ENCODE data around the gene ZSCAN1.

The ZSCAN1 gene

DNA sequence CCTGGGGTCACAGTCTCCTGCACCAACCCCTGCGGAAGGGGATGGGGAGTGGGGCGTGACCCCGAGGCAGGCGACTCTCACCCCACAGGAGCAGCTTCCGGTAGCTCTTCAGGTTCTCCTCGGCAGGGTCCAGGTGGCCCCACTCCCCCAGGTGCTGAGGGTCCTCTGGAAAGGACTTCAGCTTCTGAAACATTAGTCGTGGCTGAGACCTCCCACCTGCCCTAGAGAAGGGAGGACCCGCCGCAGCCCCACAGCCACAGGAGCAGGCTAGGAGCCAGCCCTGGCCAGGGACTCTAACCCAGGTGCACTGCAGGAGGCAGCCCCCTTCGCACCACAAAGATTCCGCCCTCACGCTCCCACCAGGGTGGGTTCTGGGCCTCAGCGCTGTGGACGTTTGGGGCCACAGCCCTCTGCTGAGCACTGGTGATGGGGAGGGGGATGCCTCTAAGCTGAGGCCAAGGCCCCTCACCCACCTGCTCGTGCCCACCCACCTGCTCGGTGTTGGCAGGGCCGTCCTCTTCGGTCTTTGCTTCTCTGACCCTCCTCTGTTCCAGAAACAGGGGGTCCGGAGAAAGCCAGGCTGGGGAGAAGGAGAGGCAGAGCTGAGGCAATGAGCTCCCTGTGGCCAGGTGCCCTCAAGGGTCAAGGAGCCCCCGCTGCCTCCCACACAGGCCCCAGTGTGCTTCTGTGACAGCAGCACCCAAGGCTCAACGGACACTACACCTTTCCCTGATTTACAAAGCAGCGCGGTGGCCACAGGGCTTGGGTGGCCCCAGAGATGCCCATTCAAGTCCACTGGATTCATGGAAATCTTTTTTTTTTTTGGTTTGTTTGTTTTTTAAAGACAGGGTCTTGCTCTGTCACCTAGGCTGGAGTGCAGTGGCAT is 53.2 kb downstream of the ZSCAN1 start:
- DNase-seq: no peak

DNA sequence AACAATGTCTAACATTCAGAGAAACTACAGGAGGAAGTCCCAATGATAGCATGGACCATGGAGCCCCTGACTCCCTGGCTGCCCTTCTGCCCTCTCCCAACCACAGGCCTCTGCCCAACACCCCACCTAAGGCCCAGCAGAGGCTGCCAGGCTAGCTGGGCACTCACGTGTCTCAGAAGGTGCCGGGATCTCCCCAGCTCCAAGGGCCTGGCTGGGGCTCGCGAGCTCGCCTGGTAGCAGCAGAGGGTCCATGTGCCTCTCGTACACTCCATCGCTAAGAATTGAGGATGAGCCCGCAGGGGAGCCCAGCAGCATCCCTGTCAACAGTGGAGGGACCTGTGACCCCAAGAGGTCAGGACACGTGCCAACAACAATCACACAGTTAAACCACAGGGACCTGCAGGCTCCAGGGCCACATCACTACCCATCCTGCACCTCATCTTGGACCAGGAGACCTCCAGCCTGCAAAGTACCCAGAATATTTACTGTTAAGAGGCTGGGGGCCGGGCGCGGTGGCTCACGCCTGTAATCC is 54.8 kb downstream of the ZSCAN1 start:
- DNase-seq: no peak

DNA sequence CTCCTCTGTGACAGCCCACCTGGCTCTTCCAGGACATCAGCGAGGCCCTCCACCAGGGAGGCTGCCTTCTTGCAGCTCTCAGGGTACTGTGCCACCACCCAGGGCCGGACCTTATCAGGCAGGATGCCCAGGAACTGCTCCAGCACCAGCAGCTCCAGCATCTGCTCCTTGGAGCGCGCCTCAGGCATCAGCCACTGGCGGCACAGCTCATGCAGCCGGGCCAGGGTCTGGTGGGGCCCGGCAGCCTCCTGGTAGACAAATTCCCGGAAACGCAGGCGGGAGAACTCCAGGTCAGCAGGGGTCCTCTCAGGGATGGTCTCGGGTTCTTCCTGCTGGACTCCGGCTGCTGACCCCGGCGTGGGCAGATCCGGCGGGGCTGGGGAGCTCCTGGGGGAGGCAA is 56.0 kb downstream of the ZSCAN1 start:
- no peak for DNase-seq

DNA sequence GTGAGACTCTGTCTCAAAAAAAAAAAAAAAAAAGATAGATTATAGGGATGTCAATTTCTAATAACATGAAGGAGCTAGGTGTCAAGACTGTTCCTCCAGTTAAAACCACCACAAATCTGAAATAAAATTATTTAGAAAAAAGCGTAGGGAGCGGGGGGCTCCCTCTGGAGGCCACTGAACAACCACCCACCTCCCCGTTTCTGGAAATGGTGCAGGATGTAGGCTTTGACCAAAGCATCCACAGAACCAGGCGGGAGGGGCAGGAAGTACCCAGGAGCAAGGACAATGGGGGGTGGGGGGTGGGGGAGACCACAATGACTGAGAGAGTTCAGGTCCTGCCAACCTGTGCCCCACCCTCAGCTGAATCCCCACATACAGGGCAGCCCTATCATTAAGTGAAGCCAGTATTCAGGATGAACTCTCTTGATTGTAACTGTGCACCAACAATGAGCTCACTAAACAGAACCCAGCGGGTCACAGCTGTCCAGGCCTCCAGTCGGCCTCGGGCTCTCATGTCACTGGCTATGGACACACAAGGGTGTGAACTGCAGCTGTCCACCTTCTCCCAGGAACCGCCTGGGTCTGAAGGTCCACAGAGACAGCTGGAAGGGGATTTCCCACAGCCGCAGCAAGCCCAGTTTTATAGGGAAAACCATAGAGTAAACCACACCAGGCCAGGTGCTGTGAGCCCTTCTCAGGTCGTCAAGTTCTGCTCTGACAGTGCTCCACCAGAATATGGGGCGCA is 57.6 kb downstream of the ZSCAN1 start:
- no peak for DNase-seq

DNA sequence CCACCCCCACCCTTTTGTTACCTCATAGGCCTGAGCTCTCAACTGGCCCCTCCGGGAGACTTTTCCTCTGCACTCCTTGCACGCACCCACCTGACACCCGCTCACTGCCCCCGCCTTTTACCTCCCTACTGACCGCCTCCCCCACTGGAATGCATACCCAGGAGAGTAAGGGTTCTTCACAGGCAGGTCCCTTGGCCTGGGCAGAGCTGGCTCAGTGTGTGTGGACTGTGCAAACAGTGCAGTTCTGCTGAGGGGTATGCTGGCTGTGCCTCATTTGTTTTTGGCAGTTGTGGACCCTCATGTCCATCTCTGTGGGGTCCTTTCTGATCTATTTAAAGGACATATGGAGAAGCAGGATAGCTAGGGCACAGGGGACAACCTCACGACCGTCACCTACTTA is 59.2 kb downstream of the ZSCAN1 start:
- DNase-seq: no peak

DNA sequence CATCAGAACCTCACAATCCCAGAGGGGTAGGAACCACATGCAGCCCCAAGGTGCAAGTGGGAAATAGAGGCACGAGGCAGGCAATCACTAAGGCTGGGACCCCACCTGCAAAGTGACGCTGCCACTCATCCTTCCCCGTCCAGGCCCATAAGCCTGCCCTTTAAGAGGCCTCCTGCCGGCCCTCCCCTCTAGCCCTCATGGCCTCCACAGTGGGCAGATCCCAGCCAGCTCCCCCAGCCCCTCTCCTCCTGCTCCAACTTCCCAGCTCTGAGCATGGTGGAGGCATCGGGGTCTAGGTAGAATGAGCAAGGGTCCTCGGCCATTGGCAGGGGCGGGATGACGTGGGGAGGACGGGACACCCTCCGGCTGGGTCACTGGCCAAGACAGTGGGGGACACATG is 61.5 kb downstream of the ZSCAN1 start:
- DNase-seq: no peak

DNA sequence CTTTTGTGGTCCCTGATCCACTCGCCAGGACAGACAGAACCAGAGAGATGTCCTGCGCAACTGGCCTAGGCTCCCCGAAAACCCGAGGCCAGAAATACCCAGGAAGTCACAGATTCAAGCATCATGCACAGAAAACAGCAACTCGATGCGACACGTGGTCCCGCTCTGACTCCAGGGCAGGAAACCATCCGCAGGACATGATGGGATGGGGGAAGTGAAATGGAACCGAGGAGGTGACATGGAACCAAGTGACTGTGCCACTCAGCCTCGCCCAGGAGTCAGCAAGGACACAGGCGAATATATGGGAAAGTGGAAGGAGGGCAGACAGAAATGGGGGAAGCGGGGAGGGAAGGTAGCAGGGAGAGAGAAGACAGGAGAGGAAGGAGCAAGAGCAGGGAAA is 63.1 kb downstream of the ZSCAN1 start:
- DNase-seq: no peak

DNA sequence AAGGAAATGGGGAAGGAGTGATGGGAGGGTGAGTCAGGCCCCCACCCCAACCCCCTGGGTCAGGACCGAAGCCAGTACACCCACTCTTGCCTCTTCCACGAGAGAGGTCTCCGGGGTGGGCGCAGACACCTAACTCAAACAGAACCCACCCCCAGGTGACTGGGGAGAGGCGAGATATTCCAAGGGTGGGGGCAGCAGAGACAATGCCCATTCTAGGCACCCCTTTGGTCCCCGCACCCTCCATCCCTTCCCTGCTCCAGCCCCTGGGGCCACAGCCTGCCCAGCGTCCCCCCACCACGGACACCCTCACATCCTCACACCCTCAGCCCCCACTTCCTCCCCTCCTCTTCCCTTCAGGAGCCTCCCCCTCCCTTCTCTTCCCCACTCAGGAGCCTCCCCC is 63.5 kb downstream of the ZSCAN1 start:
- no peak for DNase-seq

DNA sequence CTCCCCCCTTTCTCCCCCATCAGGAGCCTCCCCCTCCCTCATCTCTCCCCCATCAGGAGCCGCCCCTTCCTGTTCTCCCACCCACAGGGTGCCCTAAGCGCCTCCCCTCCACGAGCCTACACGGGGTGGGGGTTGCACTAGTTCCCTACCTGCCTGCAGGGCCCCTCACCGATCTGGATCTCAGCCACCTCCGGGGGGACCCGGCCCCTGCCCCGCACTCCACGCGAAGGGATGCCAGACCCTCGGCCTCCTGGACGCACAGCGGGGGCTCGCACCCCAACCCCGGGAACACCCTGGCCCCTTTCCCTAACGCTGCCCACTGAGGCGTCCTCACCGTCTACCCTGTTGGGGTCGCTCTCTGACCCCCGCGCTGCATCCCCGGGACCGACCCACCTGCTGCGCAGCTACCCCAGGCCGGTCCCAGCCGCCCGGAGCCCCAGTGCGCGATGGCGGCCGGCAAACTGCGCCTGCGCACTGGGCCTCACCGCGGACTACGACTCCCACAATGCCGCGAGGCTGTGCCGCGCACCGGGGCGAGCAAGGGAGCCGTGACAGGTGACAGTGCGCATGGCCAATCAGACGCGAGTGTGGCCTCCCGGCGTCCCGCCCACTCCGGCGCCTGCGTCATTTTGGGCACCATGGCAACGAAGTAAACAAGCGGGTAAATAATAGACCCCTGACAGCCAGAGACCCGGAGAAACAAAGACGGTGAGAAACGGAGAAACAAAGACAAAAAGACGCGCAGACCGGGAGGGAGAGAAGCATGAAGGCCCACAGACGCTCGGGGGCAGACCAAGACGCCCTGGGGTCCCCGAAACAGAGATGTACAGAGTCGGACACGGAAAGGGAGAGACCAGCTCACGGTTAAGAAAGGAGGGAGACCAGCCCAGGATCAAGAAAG is 64.2 kb downstream of the ZSCAN1 start, which contains the start of gene ZSCAN18:
TSS of gene ZSCAN18 (minus strand) at position 451 of the 901 bp plus-strand sequence. CDS start 7,964 bp downstream, outside the sequence.
- DNase-seq: peak; percentile 92

DNA sequence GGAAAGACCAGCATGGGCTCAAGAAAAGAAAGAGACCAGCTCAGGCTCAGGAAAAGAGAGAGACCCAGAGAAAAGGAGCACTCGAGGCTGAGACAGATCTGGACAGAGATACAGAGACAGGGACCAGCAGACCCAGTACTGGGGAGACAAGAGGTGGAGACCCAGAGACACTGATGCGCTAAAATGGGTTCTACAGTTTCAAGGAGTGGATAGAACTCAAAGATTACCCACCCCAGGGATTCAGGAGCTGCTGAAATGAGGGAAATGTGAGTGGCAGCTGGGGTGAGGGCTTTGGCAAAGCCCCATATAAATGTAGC is 64.8 kb downstream of the ZSCAN1 start:
- DNase-seq: no peak
